GM10847 (cell line): ENCODE results near the gene TNRC6C.

Source experiments
- POLR2A ChIP-seq: IDR thresholded peaks from 2 replicates; pipeline ENCODE4 v1.6.1; 2011; ENCODE audit not compliant: insufficient read length; ENCODE audit errors: extremely low read depth

TNRC6C gene

DNA sequence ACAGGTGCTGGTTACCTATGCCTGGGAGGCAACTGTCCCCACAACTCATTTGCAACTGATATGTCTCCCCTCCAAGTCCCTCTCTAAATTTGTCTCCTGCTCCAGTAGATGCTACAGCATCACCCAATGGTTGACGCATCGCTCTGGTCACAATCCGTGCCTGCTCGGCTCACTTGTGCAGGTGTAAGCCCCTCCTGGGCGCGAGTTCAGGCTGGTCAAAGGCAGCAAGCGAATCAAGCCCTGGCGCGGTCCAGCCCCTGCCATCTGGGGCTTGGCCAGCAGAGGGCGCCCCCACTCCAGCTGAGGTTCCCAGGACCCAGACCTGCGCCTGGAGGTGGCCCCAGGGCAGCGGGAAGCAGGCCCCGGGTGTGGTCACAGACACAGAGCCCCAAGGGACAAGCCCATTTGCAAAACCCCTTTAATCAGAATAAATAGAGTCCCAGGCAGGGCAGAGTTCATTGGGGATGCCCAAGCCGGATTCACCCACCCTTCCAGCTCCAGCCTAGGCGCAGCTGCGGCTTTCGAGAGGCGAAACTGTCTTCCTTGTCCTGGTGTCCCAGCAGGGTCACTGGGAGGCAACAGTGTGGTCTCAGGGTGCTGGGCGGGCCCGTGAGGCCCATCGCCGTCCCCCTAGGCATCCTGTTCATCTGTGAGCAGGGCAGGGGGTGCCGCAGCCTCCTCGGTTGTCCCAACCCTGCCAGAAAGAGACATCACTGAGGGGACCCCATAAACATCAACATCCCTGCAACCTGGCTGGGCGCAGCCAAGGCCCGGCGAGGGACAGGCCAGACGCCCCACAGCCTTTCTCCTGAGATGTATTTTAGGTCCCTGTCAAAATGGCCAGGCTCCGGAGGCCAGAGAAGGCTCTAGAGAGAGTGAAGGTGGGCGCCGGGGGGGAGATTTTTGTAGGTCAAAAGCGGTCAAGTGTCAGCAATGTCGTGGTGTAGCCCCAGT lies 154.3 kb downstream of the TNRC6C start:
- TF ChIP-seq POLR2A, result no peak

DNA sequence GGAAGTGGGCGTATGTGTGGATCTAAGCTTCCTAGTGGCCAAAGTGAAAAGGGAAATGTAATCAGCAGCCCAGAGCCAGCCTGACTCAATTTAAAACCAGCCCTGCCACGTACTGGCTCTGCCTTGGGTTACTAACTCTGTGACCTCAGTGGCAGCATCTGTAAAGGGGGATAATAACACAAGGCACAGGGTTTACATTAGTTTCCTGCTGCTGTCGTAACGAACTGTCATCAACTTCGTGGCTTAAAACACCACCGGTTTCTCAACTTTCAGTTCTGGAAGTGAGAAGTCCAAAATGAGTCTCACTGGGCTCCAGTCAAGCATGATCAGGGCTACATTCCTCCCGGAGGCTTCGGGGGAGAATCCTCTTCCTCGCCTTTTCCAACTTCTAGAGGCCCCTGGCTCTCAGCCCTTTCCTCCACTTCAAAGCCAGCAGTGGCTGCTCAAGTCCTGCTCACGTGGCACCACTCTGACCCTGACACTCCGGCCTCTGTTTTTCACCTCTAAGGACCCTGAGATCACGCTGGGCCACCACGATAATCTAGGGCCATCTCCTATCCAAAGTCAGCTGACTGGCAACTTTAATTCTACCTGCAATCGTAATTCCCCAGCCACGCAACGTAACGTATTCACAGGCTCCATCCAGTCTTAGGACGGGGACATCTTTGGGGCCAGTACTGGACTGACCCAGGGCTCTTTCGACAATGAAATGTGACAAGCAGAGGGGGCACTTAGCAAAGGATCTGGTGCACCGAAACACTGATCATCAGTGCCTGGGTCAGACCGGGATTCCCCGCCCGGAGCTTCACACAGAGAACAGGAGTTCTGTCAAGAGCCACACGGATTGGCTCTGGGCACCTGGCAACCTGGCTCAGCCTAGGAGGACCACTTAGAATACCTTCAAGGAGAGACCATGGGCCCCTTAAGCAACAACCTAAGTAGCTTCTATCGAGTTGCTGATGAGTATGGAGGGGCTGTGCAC lies 155.6 kb downstream of the TNRC6C start:
- no peak for TF ChIP-seq POLR2A

DNA sequence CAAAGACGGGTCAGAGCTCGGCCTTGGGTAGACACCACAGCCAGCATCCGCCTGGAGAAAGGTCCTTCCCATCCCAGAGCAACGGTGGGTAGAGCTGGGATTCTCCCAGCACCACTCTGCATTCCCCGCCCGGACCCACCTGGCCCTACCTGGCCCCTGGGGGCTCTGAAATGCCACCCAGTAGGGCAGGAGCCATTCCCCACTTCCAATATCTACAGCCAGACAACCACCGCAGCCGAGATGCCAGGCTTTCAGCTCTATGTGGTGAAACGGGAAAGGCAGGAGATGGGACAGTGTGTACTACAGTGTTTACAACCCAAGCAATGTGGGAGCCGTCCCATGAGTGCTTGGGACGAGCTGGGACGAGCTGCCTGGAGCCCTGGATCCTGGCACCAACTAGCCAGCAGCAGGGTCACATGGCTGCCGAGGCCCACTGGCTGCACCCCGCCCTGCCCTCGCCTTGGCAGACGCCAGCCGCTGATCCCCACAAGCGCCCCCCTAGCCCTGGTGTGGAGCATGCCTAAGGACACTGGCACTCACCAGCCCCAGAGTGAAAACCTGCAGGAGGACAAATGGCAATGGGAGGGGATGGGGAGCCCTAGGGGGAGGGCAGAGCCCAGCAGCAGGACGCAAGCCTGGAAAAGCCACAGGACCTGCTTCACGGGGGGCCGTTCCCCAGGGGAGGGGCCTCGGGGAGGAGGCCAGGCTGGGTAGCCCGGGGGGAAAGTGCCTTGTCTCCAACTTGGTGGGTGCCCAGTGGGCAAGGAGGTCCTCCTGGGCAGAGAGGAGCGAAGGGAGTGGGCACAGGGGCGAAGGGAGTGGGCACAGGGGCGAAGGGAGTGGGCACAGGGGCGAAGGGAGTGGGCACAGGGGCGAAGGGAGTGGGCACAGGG lies 156.6 kb downstream of the TNRC6C start:
- no peak for TF ChIP-seq POLR2A

DNA sequence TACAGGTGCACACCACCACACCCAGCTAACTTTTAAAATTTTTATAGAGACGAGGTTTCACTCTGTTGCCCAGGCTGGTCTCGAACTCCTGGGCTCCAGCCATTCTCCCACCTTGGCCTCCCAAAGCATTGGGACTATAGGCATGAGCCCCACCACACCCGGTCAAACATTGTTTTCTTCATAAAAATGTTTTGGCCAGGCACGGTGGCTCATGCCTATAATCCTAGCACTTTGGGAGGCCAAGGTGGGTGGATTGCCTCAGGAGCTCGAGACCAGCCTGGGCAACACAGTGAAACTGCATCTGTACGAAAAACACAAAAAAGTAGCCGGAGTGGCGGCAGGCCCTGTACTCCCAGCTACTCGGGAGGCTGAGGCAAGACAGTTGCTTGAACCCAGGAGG lies 157.9 kb downstream of the TNRC6C start:
- TF ChIP-seq POLR2A, result no peak

DNA sequence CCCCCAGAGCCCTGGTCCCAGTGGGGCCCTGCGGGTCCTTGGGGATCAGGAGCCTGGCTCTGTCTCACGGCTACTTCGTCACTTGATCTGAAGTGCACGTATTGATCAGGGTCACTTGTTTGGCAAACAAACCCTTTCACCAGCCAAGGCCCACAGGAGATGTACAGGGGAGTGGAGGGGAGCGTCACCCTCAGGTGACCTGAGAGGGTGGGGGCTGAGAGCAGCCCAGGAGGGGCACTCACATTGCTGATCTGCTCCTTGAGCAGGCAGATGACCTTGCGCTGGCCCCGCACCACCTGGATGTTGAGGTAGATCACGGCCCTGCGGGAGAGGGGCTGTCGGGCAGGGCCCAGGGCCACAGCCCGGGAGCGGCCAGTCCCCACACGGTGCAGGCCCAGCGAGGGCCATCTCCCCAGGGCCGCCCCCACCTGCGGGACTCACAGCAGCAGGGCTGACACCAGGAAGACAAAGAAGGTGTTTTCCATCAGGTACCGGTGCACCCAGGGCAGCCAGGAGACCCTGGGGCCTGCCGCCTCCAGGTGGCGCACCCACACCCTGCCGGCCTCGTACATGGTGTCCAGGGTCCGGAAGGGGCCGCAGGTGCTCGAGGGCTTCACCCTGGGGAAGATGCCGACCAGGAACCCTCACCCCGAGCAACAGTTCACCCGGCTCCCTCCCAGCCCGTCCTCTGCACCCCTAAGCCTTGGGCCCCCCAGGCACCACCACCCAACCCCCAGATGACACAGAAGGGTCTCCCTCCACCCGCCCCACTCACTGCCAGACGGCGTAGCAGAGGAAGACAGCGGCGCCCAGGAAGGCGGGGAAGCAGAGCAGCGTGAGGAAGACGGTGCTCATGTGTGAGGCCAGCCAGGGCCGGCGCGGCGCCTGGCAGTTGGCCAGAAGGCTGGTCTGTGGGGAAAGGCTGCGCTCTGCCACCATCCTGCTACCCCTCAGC lies 158.8 kb downstream of the TNRC6C start:
- TF ChIP-seq POLR2A, result peak; percentile 13

DNA sequence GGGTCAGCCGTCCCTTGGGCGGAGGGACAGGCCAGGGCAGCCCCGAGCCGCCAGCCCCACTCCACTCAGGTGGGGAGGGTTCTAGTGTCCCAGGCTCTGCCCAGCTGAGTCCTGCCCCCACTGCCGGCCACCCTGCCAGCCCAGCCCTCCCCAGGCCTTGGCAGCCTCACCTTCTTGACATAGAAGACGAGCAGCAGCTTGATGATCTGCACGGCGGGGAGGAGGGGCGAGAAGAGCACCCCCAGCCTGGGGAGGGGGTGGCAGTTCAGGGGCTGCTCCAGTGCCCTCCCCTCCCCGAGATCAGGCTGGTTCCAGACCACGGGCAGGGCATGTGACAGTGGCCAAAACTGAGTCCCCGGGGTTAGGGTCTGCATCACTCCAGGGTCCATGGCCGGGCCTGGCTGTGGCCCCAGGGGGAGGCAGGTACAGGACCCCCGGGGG lies 160.3 kb downstream of the TNRC6C start:
- no peak for TF ChIP-seq POLR2A

DNA sequence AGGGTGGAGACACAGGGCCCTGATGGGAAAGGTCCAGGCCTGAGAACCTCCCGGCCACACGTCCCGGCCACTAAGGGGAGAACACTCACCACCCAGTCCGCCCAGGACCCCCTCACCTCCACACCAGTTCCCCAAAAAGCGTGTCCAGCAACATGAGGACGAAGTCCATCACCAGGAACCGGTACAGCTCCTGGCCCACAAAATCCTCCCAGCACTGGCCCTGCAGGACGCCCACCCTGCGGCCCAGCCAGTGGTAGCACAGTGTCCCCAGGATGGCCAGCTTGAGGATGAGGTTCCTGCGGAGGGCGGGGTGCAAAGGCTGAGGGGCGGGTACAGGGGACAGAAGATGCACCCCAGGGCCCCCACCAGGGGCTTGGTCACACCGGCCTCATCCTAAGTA lies 162.0 kb downstream of the TNRC6C start:
- no peak for TF ChIP-seq POLR2A

DNA sequence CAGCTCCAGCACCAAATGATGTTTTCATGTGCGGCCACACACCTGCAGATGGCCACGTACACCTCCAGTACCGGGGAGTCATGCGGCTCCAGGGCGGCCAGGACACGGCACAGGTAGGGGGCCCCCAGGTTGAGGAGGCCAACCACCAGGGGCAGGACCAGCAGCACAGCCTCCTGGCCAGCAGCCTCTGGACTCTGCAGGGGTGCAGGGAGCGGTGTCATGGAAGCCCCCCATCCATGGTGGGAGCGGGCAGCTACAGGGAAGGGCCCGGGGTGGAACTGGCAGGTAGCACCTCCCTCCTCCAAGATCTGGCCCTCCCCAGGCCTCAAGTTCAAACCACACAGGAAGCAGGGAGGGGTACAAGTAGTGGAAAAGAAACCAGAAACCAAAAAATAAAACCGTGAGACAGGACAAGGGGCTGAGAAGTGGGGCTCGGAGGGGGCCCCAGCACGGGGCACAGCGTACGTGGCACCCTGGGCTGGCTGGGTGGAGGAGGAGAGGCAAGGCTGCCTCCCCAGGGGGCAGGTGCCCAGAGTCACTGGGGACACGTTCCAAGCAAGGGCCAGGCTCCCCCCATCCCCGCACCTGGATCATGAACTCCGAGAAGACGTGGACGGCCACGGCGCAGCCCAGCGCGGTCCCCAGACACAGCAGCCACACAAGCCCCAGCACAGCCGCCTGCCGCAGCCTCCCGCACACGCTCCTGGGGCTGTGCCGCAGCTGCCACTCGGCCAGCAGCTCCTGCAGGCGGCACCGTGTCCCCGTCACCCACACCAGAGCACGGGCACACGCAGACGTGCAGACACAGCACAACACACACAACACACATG lies 162.7 kb downstream of the TNRC6C start:
- no peak for TF ChIP-seq POLR2A

DNA sequence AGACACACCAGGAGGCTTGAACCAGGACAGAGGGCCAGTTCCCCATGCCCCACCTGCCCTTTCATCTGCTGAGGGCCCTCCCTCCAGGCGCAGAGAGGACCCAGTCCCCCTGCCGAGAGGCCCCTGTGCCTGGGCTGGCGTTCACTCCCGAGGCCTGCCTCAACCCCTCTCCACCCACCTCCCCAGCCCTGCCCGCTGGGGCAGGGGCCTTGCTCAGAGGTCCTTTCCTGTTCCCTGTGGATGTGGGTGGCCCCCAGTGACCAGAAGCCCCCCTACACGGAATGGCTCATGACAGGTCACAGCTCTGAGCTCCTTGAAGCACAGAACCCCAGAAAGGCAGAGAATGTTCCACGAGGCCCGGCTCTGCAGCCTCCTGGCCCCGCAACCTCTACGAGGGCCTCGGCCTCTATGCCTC lies 163.3 kb downstream of the TNRC6C start:
- TF ChIP-seq POLR2A, result no peak

DNA sequence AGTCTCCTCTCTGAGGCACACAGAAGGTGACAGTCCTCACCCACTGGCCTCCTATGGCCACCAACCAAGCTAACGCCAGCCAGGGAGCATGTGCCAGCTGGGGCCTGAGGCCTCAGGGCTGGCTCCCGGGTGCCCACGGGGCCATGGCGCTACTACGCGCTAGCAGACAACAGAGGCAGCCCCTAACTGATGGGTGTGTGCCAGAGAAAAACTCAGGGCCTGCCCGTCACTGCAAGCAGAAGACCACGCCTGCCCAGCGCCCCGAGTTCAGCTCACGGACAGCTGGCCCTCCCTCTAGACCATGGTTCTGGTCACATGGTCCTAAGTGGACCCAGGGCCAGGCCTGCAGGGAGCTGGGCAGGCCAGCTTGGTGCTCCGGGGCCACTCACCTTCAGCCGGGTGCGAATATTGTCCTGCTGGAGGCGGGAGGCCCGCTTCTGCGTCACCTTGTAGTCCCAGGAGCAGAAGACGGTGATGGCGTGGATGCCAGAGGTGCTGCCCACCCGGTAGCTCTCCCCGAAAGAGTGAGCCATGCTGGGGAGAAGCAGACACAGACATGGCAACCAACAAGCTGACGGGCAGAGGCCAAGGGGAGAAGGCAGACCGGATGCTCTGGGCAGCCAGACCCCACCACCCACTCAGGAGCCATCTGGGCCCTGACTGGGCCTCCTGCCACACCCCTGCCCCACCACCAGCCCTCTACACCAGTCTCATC lies 163.9 kb downstream of the TNRC6C start:
- no peak for TF ChIP-seq POLR2A

DNA sequence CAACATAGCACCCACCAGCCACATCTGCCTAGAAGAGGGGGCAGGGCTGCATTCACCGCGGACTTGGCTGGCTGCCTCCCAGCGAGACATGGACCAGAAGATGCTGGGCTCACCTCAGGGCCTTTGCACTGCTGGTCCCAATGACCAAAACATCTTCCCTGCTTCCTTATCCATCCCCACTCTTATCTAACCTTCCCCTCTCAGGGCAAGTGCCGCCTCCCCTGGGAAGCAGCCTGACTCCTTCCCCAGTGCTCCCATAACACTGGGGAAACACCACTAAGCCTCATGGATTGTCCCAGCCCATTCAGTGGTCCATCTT lies 164.4 kb downstream of the TNRC6C start:
- no peak for TF ChIP-seq POLR2A

DNA sequence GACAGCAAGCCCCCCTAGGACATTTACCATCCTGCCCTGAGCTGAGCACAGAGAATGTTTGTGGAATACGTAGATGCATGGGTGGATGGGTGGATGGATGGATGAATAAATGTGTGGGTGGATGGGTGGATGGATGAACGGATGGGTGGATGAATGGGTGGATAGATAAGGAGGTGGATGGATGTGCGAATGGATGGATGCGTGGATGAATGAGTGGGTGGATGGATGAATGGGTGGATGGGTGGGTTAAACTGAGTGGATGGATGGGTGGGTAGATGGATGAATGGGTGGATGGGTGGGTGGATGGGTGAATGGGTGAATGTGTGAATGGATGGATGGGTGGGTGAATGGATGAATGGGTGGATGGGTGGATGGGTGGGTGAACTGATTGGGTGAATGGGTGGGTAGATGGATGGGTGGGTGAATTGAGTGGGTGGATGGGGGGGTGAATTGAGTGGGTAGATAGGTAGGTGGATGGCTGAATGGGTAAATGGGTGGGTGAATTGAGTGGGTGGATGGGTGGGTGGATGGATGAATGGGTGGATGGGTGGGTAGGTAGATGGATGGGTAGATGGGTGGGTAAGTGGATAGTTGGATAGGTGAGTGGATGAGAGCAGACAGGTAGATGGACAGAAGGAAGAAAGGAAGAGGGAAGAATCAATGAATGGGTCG lies 164.9 kb downstream of the TNRC6C start:
- TF ChIP-seq POLR2A, result no peak
